Type B pancreatic cell (in vitro differentiated cells): Measurements from ENCODE around the gene SMPD3. TPM values are rescaled to one million over a fixed set of nuclear protein-coding genes. Genes with fewer than 3 reads are reported as not detected.
A peak's percentile ranks its signal among the peaks of the same experiment; 100 is the strongest.

Experiments
- DNase-seq: peaks from one replicate; pipeline ENCODE4 v3.0.0; 2021; ENCODE audit warnings: mixed read lengths; ENCODE audit not compliant: unreplicated experiment; ENCODE audit errors: extremely low spot score
- H3K27ac Mint-ChIP-seq: 2 replicates; pipeline ENCODE4 v1.8.0; 2021; ENCODE audit warnings: mild to moderate bottlenecking, mixed read lengths
- H3K27me3 Mint-ChIP-seq: 2 replicates; pipeline ENCODE4 v1.8.0; 2021; ENCODE audit warnings: mixed read lengths
- H3K36me3 Mint-ChIP-seq: 2 replicates; pipeline ENCODE4 v1.8.0; 2021; ENCODE audit warnings: mixed read lengths
- H3K4me1 Mint-ChIP-seq: one replicate; pipeline ENCODE4 v1.8.0; 2021; ENCODE audit warnings: mixed read lengths; ENCODE audit not compliant: unreplicated experiment
- H3K4me3 Mint-ChIP-seq: 2 replicates; pipeline ENCODE4 v1.8.0; 2021; ENCODE audit warnings: mild to moderate bottlenecking, mixed read lengths
- H3K9me3 Mint-ChIP-seq: 2 replicates; pipeline ENCODE4 v1.8.0; 2021; ENCODE audit warnings: mixed read lengths
- total RNA-seq: library from RNA; stranded (reverse); gene quantifications from 2 replicates; pipeline ENCODE4 v1.2.1, GENCODE V29; 2021; ENCODE audit warnings: low replicate concordance
- TF ChIP-seq, protein P1 (sequence below): fragments of 200-600 bp; sonication (generic); conservative IDR thresholded peaks from 2 replicates; pipeline ENCODE4 v1.5.0; 2021; ENCODE audit warnings: antibody characterized with exemption, mild to moderate bottlenecking

SMPD3 gene
- total RNA-seq, 1 donor from 2014 or later, result 4.5 TPM

DNA sequence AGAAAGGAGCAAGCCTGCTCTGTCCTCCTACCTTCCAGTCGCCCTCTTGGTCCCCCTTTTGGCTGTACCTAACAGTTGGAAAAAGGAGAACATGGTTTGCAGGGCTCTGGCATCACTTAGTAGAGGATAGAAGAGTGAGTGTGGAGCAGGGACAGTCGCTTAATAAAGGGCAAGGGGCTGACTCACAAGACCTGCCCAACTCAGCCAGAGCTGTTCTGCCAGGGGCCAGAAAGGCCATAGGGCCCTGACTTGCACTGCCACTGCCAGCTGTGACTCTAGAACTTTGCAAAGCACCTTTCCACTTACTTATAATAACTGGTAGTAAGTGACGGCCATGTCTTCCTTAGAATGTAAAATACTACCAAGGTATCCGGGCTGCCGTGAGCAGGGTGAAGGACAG, 124.0 kb downstream of the SMPD3 start:
- TF ChIP-seq, protein P1, sequence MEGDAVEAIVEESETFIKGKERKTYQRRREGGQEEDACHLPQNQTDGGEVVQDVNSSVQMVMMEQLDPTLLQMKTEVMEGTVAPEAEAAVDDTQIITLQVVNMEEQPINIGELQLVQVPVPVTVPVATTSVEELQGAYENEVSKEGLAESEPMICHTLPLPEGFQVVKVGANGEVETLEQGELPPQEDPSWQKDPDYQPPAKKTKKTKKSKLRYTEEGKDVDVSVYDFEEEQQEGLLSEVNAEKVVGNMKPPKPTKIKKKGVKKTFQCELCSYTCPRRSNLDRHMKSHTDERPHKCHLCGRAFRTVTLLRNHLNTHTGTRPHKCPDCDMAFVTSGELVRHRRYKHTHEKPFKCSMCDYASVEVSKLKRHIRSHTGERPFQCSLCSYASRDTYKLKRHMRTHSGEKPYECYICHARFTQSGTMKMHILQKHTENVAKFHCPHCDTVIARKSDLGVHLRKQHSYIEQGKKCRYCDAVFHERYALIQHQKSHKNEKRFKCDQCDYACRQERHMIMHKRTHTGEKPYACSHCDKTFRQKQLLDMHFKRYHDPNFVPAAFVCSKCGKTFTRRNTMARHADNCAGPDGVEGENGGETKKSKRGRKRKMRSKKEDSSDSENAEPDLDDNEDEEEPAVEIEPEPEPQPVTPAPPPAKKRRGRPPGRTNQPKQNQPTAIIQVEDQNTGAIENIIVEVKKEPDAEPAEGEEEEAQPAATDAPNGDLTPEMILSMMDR, result no peak
- Mint-ChIP-seq H3K36me3 (peaks cover 21% of the 10 kb centered on the region), H3K27me3 (no peaks in the 10 kb centered on the region), H3K4me3 (no peak overlapping the region), H3K4me1 (peaks cover 16% of the 10 kb centered on the region), H3K27ac (no peak overlapping the region), H3K9me3 (no peaks in the 10 kb centered on the region)
- no peak for DNase-seq

DNA sequence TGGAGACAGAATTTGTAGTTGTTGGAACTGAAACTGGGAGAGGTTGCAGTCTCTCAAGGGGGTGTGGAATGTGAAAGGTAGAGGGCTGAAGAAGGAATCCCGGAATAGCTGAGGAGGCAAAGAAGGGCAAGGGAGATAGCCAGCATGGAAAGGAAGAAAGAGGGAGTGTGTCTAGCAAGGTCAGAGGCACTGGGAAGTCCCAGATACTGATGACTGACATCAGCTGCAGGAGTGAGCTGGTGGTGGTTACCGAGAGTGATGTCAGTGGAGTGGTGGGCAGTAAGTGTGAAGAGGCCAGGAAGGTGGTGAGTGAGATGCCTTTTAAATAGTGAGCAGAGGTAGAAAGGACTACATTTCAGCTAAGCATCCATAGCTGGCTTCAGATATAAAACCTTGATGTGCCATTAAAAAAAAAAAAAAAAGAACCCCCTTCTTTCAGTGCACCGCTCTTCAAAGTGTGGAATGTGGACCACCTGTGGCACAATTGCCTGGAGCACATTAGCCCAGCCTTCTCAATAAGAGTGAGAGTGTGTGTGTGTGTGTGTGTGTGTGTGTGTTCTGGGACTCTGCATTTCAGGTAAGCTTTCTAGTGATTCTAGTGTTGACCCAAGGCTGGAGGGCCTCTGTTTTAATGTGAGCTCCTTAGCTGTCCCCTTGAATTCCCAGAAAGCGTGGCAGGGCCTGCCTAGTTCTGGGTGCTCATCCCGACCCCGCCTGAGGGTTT, 129.0 kb downstream of the SMPD3 start:
- no peaks in the 10 kb centered on the region for H3K9me3 Mint-ChIP-seq
- no peak for DNase-seq
- no peak overlapping the region for H3K27ac Mint-ChIP-seq
- TF ChIP-seq, protein P1, result no peak
- H3K4me1 Mint-ChIP-seq, result no peaks in the 10 kb centered on the region
- H3K36me3 Mint-ChIP-seq, result peaks cover 14% of the 10 kb centered on the region
- H3K27me3 Mint-ChIP-seq, result no peaks in the 10 kb centered on the region
- no peak overlapping the region for H3K4me3 Mint-ChIP-seq

DNA sequence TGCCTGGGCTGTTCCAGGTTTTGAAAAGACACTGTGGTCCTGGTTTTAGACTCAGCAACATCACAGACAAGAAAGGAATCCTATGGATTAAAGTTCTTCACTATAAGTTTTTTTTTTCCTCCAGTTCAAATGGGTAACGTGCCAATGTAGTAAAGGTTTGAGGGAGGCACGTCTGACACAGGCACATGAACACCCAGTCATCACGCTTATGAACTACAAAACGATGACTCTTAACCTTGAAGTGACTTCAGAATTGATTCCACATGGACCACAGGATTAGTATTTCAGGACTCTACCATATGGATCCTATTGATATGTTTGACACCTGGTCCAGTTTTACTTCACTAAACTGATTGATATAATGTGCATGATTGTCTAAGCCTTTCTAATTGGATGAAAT, 135.2 kb downstream of the SMPD3 start:
- Mint-ChIP-seq H3K9me3 (no peaks in the 10 kb centered on the region), H3K4me1 (peaks cover 17% of the 10 kb centered on the region), H3K36me3 (peaks cover 3% of the 10 kb centered on the region), H3K4me3 (peak overlapping the region; percentile 55), H3K27ac (no peak overlapping the region), H3K27me3 (no peaks in the 10 kb centered on the region)
- DNase-seq, result no peak
- TF ChIP-seq, protein P1, result no peak

DNA sequence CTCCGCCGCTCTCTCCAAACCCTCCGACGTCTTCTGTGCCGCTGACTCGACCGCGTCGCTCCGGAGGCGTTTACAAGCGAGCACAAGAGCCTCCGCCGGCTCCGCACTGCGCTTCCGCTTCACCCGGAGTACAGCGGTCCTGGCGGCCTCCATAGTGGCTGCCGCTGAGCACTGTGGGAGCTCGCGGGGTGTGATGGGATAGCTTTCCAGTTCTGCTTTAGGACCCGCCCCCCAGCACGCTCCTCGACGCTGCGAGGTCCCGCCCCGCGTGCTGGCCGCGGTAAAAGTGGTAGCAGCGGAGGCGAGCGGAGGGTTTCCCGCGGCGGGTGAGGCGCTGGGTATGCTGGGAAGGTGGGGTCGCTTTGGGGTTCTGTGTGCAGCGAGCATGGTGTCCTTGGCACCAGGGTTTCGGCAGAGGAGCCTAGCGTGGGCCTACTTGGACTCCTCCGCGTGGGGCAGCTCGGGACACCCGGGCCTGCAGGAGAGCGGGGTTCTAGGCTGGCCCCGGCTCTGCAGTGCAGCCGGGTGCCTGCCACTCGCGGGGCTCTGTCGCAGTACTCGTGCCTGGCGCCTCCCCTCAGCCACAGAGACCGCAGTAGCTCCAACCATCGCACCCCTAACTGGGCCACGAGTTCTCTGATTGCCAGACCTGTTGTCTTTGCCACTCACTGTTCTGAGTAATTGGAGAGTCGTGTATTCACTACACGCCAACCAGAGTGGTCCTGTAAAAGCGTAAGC, 137.4 kb downstream of the SMPD3 start, which contains the start of the genes PRMT7 and SLC7A6OS:
PRMT7 (plus strand) TSS at position 246 of the 738 bp plus-strand sequence. CDS start 4,961 bp downstream, outside the sequence.
SLC7A6OS (minus strand) TSS at position 173 of the 738 bp plus-strand sequence; CDS start at position 153, 20 bp downstream.
- no peaks in the 10 kb centered on the region for H3K27me3 Mint-ChIP-seq
- no peaks in the 10 kb centered on the region for H3K9me3 Mint-ChIP-seq
- TF ChIP-seq, protein P1, result peak; percentile 40
- peaks cover 17% of the 10 kb centered on the region for H3K4me1 Mint-ChIP-seq
- peak within 1 kb of the TSS; percentile 95 for H3K27ac Mint-ChIP-seq
- H3K4me3 Mint-ChIP-seq, result peak within 1 kb of the TSS; percentile 98
- peaks cover 3% of the 10 kb centered on the region for H3K36me3 Mint-ChIP-seq
- peak; percentile 88 for DNase-seq

DNA sequence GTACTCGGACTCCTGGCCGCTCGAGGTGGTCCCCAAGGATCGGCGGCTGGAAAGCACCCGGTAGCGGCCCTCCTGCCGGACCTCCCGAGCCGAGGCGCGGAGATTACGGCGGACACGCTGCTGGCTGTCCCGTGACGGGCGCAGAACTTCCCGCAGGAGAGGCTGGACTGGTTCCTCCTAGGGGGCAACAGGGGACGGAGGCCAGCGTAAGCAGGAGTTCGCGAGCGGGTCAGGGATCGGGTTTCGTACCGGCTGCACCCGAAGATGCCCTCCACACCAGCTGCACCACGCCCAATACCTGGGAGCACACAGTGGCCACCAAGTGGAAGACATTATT, 137.9 kb downstream of the SMPD3 start:
- no peak for DNase-seq
- no peaks in the 10 kb centered on the region for H3K9me3 Mint-ChIP-seq
- H3K4me1 Mint-ChIP-seq, result peaks cover 17% of the 10 kb centered on the region
- peaks cover 3% of the 10 kb centered on the region for H3K36me3 Mint-ChIP-seq
- peak overlapping the region; percentile 95 for H3K27ac Mint-ChIP-seq
- TF ChIP-seq, protein P1, result no peak
- no peaks in the 10 kb centered on the region for H3K27me3 Mint-ChIP-seq
- peak overlapping the region; percentile 98 for H3K4me3 Mint-ChIP-seq
